Neural progenitor cell (in vitro differentiated cells): ENCODE results near the gene COL11A1.
"Not testable (repeated sequence)": the region's sequence is repeated elsewhere in the genome, so short reads cannot be mapped to it uniquely, and the experiment has no call there.

Experiments
- CTCF ChIP-seq: fragments of 200-600 bp; sonication (generic); IDR thresholded peaks from 2 replicates; pipeline ENCODE4 v1.5.1; 2017; ENCODE audit warnings: antibody characterized with exemption, mild to moderate bottlenecking
- EZH2 ChIP-seq: fragments of 200-600 bp; sonication (generic); IDR thresholded peaks from 2 replicates; pipeline ENCODE4 v1.6.1; 2017; ENCODE audit warnings: antibody characterized with exemption, mild to moderate bottlenecking, moderate library complexity

- TF ChIP-seq CTCF, EZH2: not testable (repeated sequence)
Measured at GRCh38 chr1:103128256-103128655, 19.9 kb upstream of the COL11A1 start.
